PC-3 (cell line): ENCODE data around the gene TNFRSF25. TPM values are rescaled to one million over a fixed set of nuclear protein-coding genes. Genes with fewer than 3 reads are reported as not detected.
"Not testable (repeated sequence)": the region's sequence is repeated elsewhere in the genome, so short reads cannot be mapped to it uniquely, and the experiment has no call there.

Experiments
- ATAC-seq: fragments of 200-7000 bp; cut with Tn5 transposase; 2 replicates; pipeline ENCODE4 v1.9.1; 2020; ENCODE audit warnings: mild to moderate bottlenecking, moderate library complexity
- BruUV-seq: library from RNA; stranded (reverse); fragments of 400-500 nt; replicated peaks from 2 replicates; lab custom pipeline; 2021; lab: Mats Ljungman, UMichigan
- CTCF ChIA-PET: fragments of 300-600 bp; sonication (Branson Sonifier 250); formaldehyde crosslinking; loops from one replicate; lab custom pipeline; 2022; ENCODE audit warnings: antibody characterized with exemption; lab: Charles Lee
- POLR2A ChIA-PET: fragments of 300-600 bp; sonication (Branson Sonifier 250); formaldehyde crosslinking; loops from one replicate; lab custom pipeline; 2022; ENCODE audit warnings: antibody characterized with exemption; ENCODE audit not compliant: unreplicated experiment; lab: Charles Lee
- DNase-seq: peaks from one replicate; pipeline ENCODE4 v3.0.0-alpha.2; 2015
- H2AFZ ChIP-seq: fragments of 300-600 bp; sonication (generic); 2 replicates; pipeline ENCODE4 v1.6.0; 2016; ENCODE audit warnings: antibody characterized with exemption, low read length
- H3F3A ChIP-seq: fragments of 300-600 bp; sonication (generic); one replicate; pipeline ENCODE4 v1.6.0; 2017; ENCODE audit warnings: antibody characterized with exemption, low read length, control low read depth, mild to moderate bottlenecking; ENCODE audit not compliant: unreplicated experiment
- H3K27ac ChIP-seq: fragments of 300-600 bp; sonication (generic); 2 replicates; pipeline ENCODE4 v1.5.1; 2016; ENCODE audit warnings: mild to moderate bottlenecking, low read length
- H3K27me3 ChIP-seq: fragments of 300-600 bp; sonication (generic); 2 replicates; pipeline ENCODE4 v1.6.1; 2016; ENCODE audit warnings: low read length, mixed read lengths
- H3K36me3 ChIP-seq: fragments of 300-600 bp; sonication (generic); 2 replicates; pipeline ENCODE4 v1.6.1; 2016; ENCODE audit warnings: low read depth, mixed run types, low read length, mixed read lengths
- H3K4me1 ChIP-seq: fragments of 300-600 bp; sonication (generic); 2 replicates; pipeline ENCODE4 v1.5.1; 2016; ENCODE audit warnings: low read length; ENCODE audit not compliant: insufficient read depth
- H3K4me2 ChIP-seq: fragments of 300-600 bp; sonication (generic); 2 replicates; pipeline ENCODE4 v1.6.0; 2016; ENCODE audit warnings: low read length
- H3K4me3 ChIP-seq: fragments of 300-600 bp; sonication (generic); 2 replicates; pipeline ENCODE4 v1.5.1; 2016; ENCODE audit warnings: mild to moderate bottlenecking, low read length, mixed read lengths
- H3K79me2 ChIP-seq: fragments of 300-600 bp; sonication (generic); 2 replicates; pipeline ENCODE4 v1.6.1; 2017; ENCODE audit warnings: low read length, mixed read lengths
- H3K9ac ChIP-seq: fragments of 300-600 bp; sonication (generic); 2 replicates; pipeline ENCODE4 v1.6.0; 2016; ENCODE audit warnings: mild to moderate bottlenecking, low read length
- H3K9me2 ChIP-seq: fragments of 300-600 bp; sonication (generic); replicated peaks from 2 replicates; pipeline ENCODE4 v1.6.1; 2016; ENCODE audit warnings: mixed run types, low read length, mixed read lengths
- H3K9me3 ChIP-seq: fragments of 300-600 bp; sonication (generic); 2 replicates; pipeline ENCODE4 v1.6.1; 2016; ENCODE audit warnings: low read length, mixed read lengths
- H4K20me1 ChIP-seq: fragments of 300-600 bp; sonication (generic); 2 replicates; pipeline ENCODE4 v1.6.1; 2016; ENCODE audit warnings: low read length, mixed read lengths
- EZH2 ChIP-seq: fragments of 300-600 bp; sonication (generic); IDR thresholded peaks from one replicate; pipeline ENCODE4 v1.6.1; 2017; ENCODE audit warnings: antibody characterized with exemption, mild to moderate bottlenecking, low read length; ENCODE audit not compliant: unreplicated experiment
- EZH2phosphoT487 ChIP-seq: fragments of 300-600 bp; sonication (generic); IDR thresholded peaks from 2 replicates; pipeline ENCODE4 v1.6.1; 2018; ENCODE audit warnings: mild to moderate bottlenecking, antibody characterized with exemption, low read length, borderline replicate concordance
- intact Hi-C: fragments of 100-400 bp; cut with micrococcal nuclease; formaldehyde crosslinking; loops from 2 replicates; pipeline ENCODE4 v1.9.0; 2023
- total RNA-seq: library from RNA; depleted of rRNA; stranded (reverse); fragments of >200 nt; gene quantifications from 2 replicates; pipeline ENCODE4 v1.2.3, GENCODE V29; 2014
- TF ChIP-seq, protein P1 (sequence below): fragments of 300-600 bp; sonication (generic); conservative IDR thresholded peaks from 2 replicates; pipeline ENCODE4 v1.5.1; 2017; ENCODE audit warnings: antibody characterized with exemption, low read depth, mild to moderate bottlenecking, low read length

TNFRSF25 gene
- total RNA-seq, 1 experiment from 2014 or later, result 42.5 TPM

DNA sequence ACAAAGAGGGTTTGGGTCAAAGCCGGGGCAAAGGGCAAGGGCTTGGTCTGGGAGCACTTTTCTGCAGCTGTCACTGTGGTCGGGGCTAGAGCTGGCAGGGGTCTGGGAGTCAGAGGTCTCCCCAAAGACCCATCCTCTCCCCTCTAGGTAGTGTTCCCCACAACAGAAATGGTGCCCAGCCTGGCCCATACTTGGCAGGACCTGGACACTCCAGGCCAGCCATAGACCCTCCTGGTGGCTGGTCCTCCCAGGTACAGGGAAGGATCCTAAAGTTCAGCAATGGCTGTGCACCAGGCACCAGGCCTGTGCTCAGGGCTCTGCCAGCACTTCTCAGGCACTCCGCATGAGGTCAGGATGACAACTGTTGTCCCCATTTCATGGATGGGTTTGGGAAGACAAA, 30.4 kb downstream of the TNFRSF25 start:
- Histone ChIP-seq H3K79me2 (no peaks in the 10 kb centered on the region), H3K4me3 (no peak overlapping the region), H3K4me2 (no peak overlapping the region), H3K27me3 (no peaks in the 10 kb centered on the region), H2AFZ (no peak overlapping the region), H3K9ac (no peak overlapping the region), H3K9me3 (no peaks in the 10 kb centered on the region), H3K4me1 (peaks cover 9% of the 10 kb centered on the region; the same call in 1 of the 2 replicates), H3K9me2 (no peaks in the 10 kb centered on the region), H3F3A (no peaks in the 10 kb centered on the region), H3K36me3 (no peaks in the 10 kb centered on the region), H3K27ac (no peak overlapping the region), H4K20me1 (no peaks in the 10 kb centered on the region)
- TF ChIP-seq EZH2phosphoT487 (no peak), EZH2 (no peak)
- TF ChIP-seq, protein P1, sequence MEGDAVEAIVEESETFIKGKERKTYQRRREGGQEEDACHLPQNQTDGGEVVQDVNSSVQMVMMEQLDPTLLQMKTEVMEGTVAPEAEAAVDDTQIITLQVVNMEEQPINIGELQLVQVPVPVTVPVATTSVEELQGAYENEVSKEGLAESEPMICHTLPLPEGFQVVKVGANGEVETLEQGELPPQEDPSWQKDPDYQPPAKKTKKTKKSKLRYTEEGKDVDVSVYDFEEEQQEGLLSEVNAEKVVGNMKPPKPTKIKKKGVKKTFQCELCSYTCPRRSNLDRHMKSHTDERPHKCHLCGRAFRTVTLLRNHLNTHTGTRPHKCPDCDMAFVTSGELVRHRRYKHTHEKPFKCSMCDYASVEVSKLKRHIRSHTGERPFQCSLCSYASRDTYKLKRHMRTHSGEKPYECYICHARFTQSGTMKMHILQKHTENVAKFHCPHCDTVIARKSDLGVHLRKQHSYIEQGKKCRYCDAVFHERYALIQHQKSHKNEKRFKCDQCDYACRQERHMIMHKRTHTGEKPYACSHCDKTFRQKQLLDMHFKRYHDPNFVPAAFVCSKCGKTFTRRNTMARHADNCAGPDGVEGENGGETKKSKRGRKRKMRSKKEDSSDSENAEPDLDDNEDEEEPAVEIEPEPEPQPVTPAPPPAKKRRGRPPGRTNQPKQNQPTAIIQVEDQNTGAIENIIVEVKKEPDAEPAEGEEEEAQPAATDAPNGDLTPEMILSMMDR, result no peak
- ATAC-seq (no peak), DNase-seq (no peak)
- POLR2A ChIA-PET, result interaction anchor here (0.6 kb wide), 1 partner anchor 26 kb away, joined by 3 read pairs; no protein-coding TSS in a partner anchor
- intact Hi-C loops, result no loop called here
- CTCF ChIA-PET, result no interaction called here
- BruUV-seq, result no TSS peak

DNA sequence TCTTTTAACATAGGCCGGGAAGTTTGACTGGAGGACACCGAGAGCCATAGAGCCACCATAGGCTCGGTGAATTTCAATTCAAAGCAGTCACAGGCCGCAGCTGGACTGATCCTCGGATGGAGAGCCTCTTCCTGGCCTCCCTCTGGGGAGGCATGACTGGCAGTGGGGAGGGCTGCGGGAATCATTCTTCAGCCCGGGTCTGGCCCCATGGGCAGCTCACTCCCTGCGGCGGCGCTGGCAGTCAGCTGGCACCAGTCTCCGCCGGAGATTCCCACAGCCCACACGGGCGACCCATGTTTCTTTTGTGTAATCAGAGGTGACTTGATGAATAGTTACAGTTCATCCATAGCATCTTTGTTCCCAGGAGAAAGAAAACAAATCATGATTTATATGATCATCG, 30.8 kb downstream of the TNFRSF25 start:
- Histone ChIP-seq H3K4me3 (no peak overlapping the region), H3K36me3 (no peaks in the 10 kb centered on the region), H3K9ac (no peak overlapping the region), H3K4me2 (no peak overlapping the region), H3K9me3 (no peaks in the 10 kb centered on the region), H3F3A (no peaks in the 10 kb centered on the region), H3K79me2 (no peaks in the 10 kb centered on the region), H4K20me1 (no peaks in the 10 kb centered on the region), H3K27me3 (no peaks in the 10 kb centered on the region), H3K9me2 (no peaks in the 10 kb centered on the region), H3K27ac (no peak overlapping the region), H3K4me1 (peaks cover 13% of the 10 kb centered on the region), H2AFZ (no peak overlapping the region)
- POLR2A ChIA-PET, result interaction anchor here (0.6 kb wide), 1 partner anchor 25 kb away, joined by 3 read pairs; no protein-coding TSS in a partner anchor
- no TSS peak for BruUV-seq
- intact Hi-C loops, result no loop called here
- ATAC-seq (no peak), DNase-seq (no peak)
- TF ChIP-seq, protein P1, result no peak
- TF ChIP-seq EZH2phosphoT487 (no peak), EZH2 (no peak)
- CTCF ChIA-PET, result no interaction called here

GRCh38 chr1:6434186-6434585, 31.8 kb downstream of the TNFRSF25 start:
- Histone ChIP-seq H3K9me3 (no peaks in the 10 kb centered on the region), H3K4me3 (no peak overlapping the region), H3K79me2 (no peaks in the 10 kb centered on the region), H4K20me1 (no peaks in the 10 kb centered on the region), H3K27me3 (no peaks in the 10 kb centered on the region), H3F3A (no peaks in the 10 kb centered on the region), H3K4me2 (no peak overlapping the region), H2AFZ (no peak overlapping the region), H3K27ac (no peak overlapping the region), H3K4me1 (peaks cover 18% of the 10 kb centered on the region), H3K9me2 (no peaks in the 10 kb centered on the region), H3K36me3 (no peaks in the 10 kb centered on the region), H3K9ac (no peak overlapping the region)
- CTCF ChIA-PET, result no interaction called here
- TF ChIP-seq EZH2phosphoT487, result no peak
- TF ChIP-seq, protein P1, result no peak
- TF ChIP-seq EZH2, result no peak
- intact Hi-C loops, result no loop called here
- POLR2A ChIA-PET, result no interaction called here
- no peak for ATAC-seq
- BruUV-seq, result no TSS peak
- no peak for DNase-seq

- H3K9me3 ChIP-seq, DNase-seq, H4K20me1 ChIP-seq, H2AFZ ChIP-seq, H3K27ac ChIP-seq, H3K9ac ChIP-seq, H3K79me2 ChIP-seq, H3K4me2 ChIP-seq, ATAC-seq, H3K4me3 ChIP-seq, H3K27me3 ChIP-seq, H3K9me2 ChIP-seq, POLR2A ChIA-PET, H3F3A ChIP-seq, H3K36me3 ChIP-seq, BruUV-seq, intact Hi-C loops: not testable (repeated sequence)
- CTCF ChIA-PET, result interaction anchor here (0.7 to 0.8 kb wide), 4 partner anchors 27 to 1436 kb away, joined by 4 to 16 read pairs (median 8); no protein-coding TSS in a partner anchor
- peaks cover 32% of the 10 kb centered on the region for H3K4me1 ChIP-seq
These were observed 34.1 kb downstream of the TNFRSF25 start for GRCh38 chr1:6431645-6432579.
